ENCODE measurements around the gene RPS21.

DNA sequence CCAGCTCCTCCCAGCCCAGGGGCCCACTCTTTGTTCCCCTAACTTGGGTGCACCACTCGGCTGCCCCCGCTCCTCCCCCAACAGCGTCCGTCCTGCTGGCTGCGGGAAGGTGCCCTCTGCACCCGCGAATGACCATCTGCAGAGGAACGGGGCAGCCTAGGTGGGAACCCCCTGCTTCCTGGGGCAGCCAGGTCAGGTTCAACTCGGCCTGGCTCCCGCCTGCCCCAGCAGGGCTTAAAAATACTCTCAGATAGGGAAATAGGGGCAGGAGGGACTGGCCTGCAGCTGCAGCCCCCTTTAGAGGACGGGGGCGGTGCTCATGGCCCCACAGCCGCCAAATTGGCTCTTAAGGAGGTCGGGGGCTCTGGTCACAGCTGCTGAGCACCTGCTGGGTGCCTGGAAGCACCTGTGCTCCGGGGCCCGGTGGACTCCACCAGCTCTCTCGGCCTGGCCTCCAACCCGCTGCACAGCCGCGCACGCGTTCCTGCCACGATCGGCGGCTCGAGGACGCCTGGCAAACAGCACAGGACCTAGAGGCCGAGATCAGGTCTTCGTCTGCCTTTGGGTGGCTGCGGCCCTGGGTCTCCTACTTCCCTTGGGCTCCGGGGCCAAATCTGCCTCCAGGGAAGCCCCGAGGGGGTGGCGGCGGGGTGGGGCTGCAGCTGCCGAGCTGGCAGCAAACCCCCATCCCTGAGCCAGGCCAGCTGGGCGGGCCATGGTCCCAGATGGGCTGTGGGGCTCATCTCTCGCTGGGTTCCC is 19.1 kb upstream of the RPS21 start:
- peak in 1 of 3 donors; percentile 6 for TF ChIP-seq POLR2AphosphoS5 (IDR thresholded peaks at IDR 0.05)
- no peak for TF ChIP-seq POLR2A (IDR thresholded peaks at IDR 0.05)

Data from transverse colon (tissue), 3 donors.